Measurements from ENCODE around the gene PNPLA5. TPM values are rescaled to one million over a fixed set of nuclear protein-coding genes. Genes with fewer than 3 reads are reported as not detected.

PNPLA5 gene, protein sequence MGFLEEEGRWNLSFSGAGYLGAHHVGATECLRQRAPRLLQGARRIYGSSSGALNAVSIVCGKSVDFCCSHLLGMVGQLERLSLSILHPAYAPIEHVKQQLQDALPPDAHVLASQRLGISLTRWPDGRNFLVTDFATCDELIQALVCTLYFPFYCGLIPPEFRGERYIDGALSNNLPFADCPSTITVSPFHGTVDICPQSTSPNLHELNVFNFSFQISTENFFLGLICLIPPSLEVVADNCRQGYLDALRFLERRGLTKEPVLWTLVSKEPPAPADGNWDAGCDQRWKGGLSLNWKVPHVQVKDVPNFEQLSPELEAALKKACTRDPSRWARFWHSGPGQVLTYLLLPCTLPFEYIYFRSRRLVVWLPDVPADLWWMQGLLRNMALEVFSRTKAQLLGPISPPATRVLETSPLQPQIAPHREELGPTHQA
- not detected for total RNA-seq (ENCODE audit: unreplicated experiment)
- long read RNA-seq = 0 reads

DNA sequence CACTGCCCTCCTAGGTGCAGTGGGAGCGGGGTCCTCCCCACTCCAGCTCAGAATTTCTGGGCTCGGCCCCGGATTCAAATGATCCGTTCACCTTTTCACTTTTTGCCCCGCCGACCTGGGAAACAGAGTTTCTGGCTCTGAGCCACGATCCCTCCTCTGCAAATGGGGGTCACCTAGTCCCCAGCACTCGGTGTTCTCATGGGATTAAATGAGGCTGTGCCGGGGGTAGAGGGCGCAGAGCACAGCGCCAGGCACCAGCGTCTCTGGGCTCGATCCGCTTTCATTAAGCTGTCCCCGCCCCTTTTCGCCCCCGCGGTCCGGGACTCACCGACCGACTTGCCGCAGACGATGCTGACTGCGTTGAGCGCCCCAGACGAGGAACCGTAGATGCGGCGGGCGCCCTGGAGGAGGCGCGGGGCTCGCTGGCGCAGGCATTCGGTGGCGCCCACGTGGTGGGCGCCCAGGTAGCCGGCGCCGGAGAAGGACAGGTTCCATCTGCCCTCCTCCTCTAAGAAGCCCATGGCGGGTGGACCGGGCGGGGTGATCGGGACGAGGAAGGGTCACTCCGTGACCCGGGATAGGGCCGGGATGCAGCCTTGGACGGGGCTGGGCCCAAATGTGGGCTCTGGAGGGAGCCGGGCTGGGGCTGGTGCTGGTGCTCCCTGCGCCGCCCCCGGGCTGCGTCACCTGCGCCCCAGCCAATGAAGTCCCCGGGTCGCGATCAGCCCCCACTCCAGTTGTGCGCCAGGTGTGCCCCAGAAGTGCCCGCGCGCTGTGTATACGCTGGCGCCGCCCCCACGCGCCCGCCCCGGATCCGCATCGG is at the start of gene PNPLA5:
Gene PNPLA5, minus strand, starts transcription at position 654 of the 823 bp plus-strand sequence. Its CDS starts 133 bp downstream, at position 521.
- H3K4me1 Mint-ChIP-seq (ENCODE audit: low read depth, unreplicated experiment) = no peaks in the 10 kb centered on the region
- no peaks in the 10 kb centered on the region for H3K36me3 Mint-ChIP-seq (ENCODE audit: unreplicated experiment)
- H3K4me3 Mint-ChIP-seq (ENCODE audit: unreplicated experiment) = no peak within 1 kb of the TSS
- H3K9me3 Mint-ChIP-seq (ENCODE audit: unreplicated experiment) = no peaks in the 10 kb centered on the region
- H3K27me3 Mint-ChIP-seq (ENCODE audit: unreplicated experiment) = peaks cover 7% of the 10 kb centered on the region
- no peak for TF ChIP-seq CTCF (IDR thresholded peaks at IDR 0.05; ENCODE audit: partially characterized antibody, unreplicated experiment)
- H3K27ac Mint-ChIP-seq (ENCODE audit: unreplicated experiment) = no peak within 1 kb of the TSS
- DNase-seq = peak; percentile 43

- DNase-seq = no peak
- Mint-ChIP-seq H3K4me3 (ENCODE audit: unreplicated experiment) (no peak overlapping the region), H3K27me3 (ENCODE audit: unreplicated experiment) (peaks cover 5% of the 10 kb centered on the region), H3K9me3 (ENCODE audit: unreplicated experiment) (peaks cover 2% of the 10 kb centered on the region), H3K36me3 (ENCODE audit: unreplicated experiment) (peaks cover 24% of the 10 kb centered on the region), H3K4me1 (ENCODE audit: low read depth, unreplicated experiment) (no peaks in the 10 kb centered on the region), H3K27ac (ENCODE audit: unreplicated experiment) (no peak overlapping the region)
- TF ChIP-seq CTCF (IDR thresholded peaks at IDR 0.05; ENCODE audit: partially characterized antibody, unreplicated experiment) = no peak
Observed at GRCh38 chr22:43941449-43941848, 49.6 kb upstream of the PNPLA5 start.

- no peaks in the 10 kb centered on the region for H3K4me1 Mint-ChIP-seq (ENCODE audit: low read depth, unreplicated experiment)
- H3K27me3 Mint-ChIP-seq (ENCODE audit: unreplicated experiment) = no peaks in the 10 kb centered on the region
- no peaks in the 10 kb centered on the region for H3K9me3 Mint-ChIP-seq (ENCODE audit: unreplicated experiment)
- no peak overlapping the region for H3K4me3 Mint-ChIP-seq (ENCODE audit: unreplicated experiment)
- no peaks in the 10 kb centered on the region for H3K36me3 Mint-ChIP-seq (ENCODE audit: unreplicated experiment)
- TF ChIP-seq CTCF (IDR thresholded peaks at IDR 0.05; ENCODE audit: partially characterized antibody, unreplicated experiment) = no peak
- DNase-seq = no peak
- no peak overlapping the region for H3K27ac Mint-ChIP-seq (ENCODE audit: unreplicated experiment)
Observed at GRCh38 chr22:43931771-43932170, 40.0 kb upstream of the PNPLA5 start.

GRCh38 chr22:43928908-43929307 is 37.1 kb upstream of the PNPLA5 start:
- no peak for TF ChIP-seq CTCF (IDR thresholded peaks at IDR 0.05; ENCODE audit: partially characterized antibody, unreplicated experiment)
- DNase-seq = no peak
- no peak overlapping the region for H3K27ac Mint-ChIP-seq (ENCODE audit: unreplicated experiment)
- no peaks in the 10 kb centered on the region for H3K36me3 Mint-ChIP-seq (ENCODE audit: unreplicated experiment)
- H3K4me3 Mint-ChIP-seq (ENCODE audit: unreplicated experiment) = no peak overlapping the region
- peaks cover 2% of the 10 kb centered on the region for H3K27me3 Mint-ChIP-seq (ENCODE audit: unreplicated experiment)
- peaks cover 2% of the 10 kb centered on the region for H3K9me3 Mint-ChIP-seq (ENCODE audit: unreplicated experiment)
- H3K4me1 Mint-ChIP-seq (ENCODE audit: low read depth, unreplicated experiment) = peaks cover 5% of the 10 kb centered on the region
